HepG2 (cell line): ENCODE data around the gene OLFM2. TPM values are rescaled to one million over a fixed set of nuclear protein-coding genes. Genes with fewer than 3 reads are reported as not detected.

Experiments used
- ETV5 ChIP-seq: IDR thresholded peaks from 2 replicates; pipeline ENCODE4 v1.6.1; 2018; ENCODE audit warnings: missing biosample characterization, missing genetic modification reagents, inconsistent platforms, borderline replicate concordance
- GMEB1 ChIP-seq: sonication (generic); formaldehyde crosslinking; IDR thresholded peaks from 2 replicates; pipeline ENCODE4 v1.5.1; 2020; ENCODE audit warnings: missing genetic modification reagents, mild to moderate bottlenecking, borderline replicate concordance
- HDAC2 ChIP-seq: sonication (generic); formaldehyde crosslinking; IDR thresholded peaks from 2 replicates; pipeline ENCODE4 v1.4.0; 2020; ENCODE audit warnings: missing genetic modification reagents
- HOXA7 ChIP-seq: sonication (generic); formaldehyde crosslinking; IDR thresholded peaks from 2 replicates; pipeline ENCODE4 v1.8.1; 2022; ENCODE audit warnings: mild to moderate bottlenecking, missing genetic modification reagents, moderate library complexity
- NFATC3 ChIP-seq: sonication (generic); formaldehyde crosslinking; IDR thresholded peaks from 2 replicates; pipeline ENCODE4 v1.5.1; 2020; ENCODE audit warnings: mild to moderate bottlenecking, missing genetic modification reagents
- PRDM15 ChIP-seq: sonication (generic); formaldehyde crosslinking; IDR thresholded peaks from 2 replicates; pipeline ENCODE4 v1.4.0; 2020; ENCODE audit warnings: missing genetic modification reagents
- RELA ChIP-seq: sonication (generic); formaldehyde crosslinking; IDR thresholded peaks from 2 replicates; pipeline ENCODE4 v1.4.0; 2020; ENCODE audit warnings: missing genetic modification reagents
- REST ChIP-seq, 2 experiments: IDR thresholded peaks; 2 replicates each; pipeline ENCODE4 v1.6.1; 2011 to 2012; ENCODE audit warnings: low read length in 2 of 2, borderline replicate concordance in 1 of 2, low read depth in 1 of 2, mild to moderate bottlenecking in 1 of 2, moderate library complexity in 1 of 2
- THYN1 ChIP-seq: sonication (generic); formaldehyde crosslinking; IDR thresholded peaks from 2 replicates; pipeline ENCODE4 v1.8.1; 2023; ENCODE audit warnings: low read depth, mild to moderate bottlenecking, moderate library complexity, missing genetic modification reagents, borderline replicate concordance
- ZNF143 ChIP-seq: sonication (generic); formaldehyde crosslinking; IDR thresholded peaks from 2 replicates; pipeline ENCODE4 v1.4.0; 2020; ENCODE audit warnings: missing genetic modification reagents
- ZNF280B ChIP-seq: sonication (generic); formaldehyde crosslinking; IDR thresholded peaks from 2 replicates; pipeline ENCODE4 v1.5.0; 2020; ENCODE audit warnings: missing genetic modification reagents, mild to moderate bottlenecking, borderline replicate concordance
- ZNF282 ChIP-seq: fragments of 450-650 bp; IDR thresholded peaks from 2 replicates; pipeline ENCODE4 v1.6.1; 2018; ENCODE audit not compliant: partially characterized antibody
- ZNF292 ChIP-seq: sonication (generic); formaldehyde crosslinking; IDR thresholded peaks from 2 replicates; pipeline ENCODE4 v1.8.1; 2022; ENCODE audit warnings: mild to moderate bottlenecking, low read depth, missing genetic modification reagents, borderline replicate concordance
- ZNF574 ChIP-seq: sonication (generic); formaldehyde crosslinking; IDR thresholded peaks from 2 replicates; pipeline ENCODE4 v1.4.0; 2020; ENCODE audit warnings: missing genetic modification reagents
- polyA plus RNA-seq, 8 experiments: library from polyadenylated mRNA; depleted of rRNA in 3 of 8; stranded (reverse) in 7 of 8; unstranded in 1 of 8; fragments of >200 nt; fragmentation: Illumina TruSeq in 4 of 8; extraction: Trizol in 4 of 8; gene quantifications; 2 replicates each; pipeline versions ENCODE4 v1.2.1 to v1.2.3, GENCODE V29; 2011 to 2016; ENCODE audit warnings: low read depth in 4 of 8, missing spikeins in 1 of 8, mixed read lengths in 1 of 8; ENCODE audit not compliant: insufficient read depth in 1 of 8
- total RNA-seq, 5 experiments: library from RNA; depleted of rRNA; stranded (reverse); fragments of >200 nt; fragmentation: Illumina TruSeq; extraction: Trizol; gene quantifications; 2 replicates each; pipeline ENCODE4 v1.2.3, GENCODE V29; 2016; ENCODE audit warnings: low read depth in 1 of 5

Gene OLFM2
- total and polyA plus RNA-seq, 2 of the 13 experiments (the other 11 are each of a cell fraction or from before 2014, with no cell fraction given), result 0.20 to 0.51 TPM

- no peak for TF ChIP-seq REST (IDR thresholded peaks at IDR 0.05; ENCODE audit: borderline replicate concordance in 1 of 2, low read depth in 1 of 2, low read length in 2 of 2)
- no peak for TF ChIP-seq RELA (CRISPR knock-in tag)
- TF ChIP-seq ZNF143 (CRISPR knock-in tag), result no peak
- no peak for TF ChIP-seq ZNF292
- no peak for TF ChIP-seq NFATC3 (CRISPR knock-in tag)
- TF ChIP-seq ZNF574 (CRISPR knock-in tag), result peak; percentile 39; the same call in 1 of the 2 replicates
- TF ChIP-seq THYN1, result no peak
- no peak for TF ChIP-seq HDAC2 (CRISPR knock-in tag)
- TF ChIP-seq ZNF280B (CRISPR knock-in tag), result no peak
- no peak for TF ChIP-seq GMEB1 (CRISPR knock-in tag)
- TF ChIP-seq ZNF282, result no peak
- TF ChIP-seq PRDM15, result no peak
- TF ChIP-seq HOXA7 (CRISPR knock-in tag), result no peak
- TF ChIP-seq ETV5 (CRISPR knock-in tag), result 0 out of 2 replicates have a peak, but pooled peaks have one; percentile 7
Observed at GRCh38 chr19:9934132-9934950, 2.0 kb downstream of the OLFM2 start (continued).
